ENCODE results near the gene KXD1.
"Not testable (repeated sequence)": the region's sequence is repeated elsewhere in the genome, so short reads cannot be mapped to it uniquely, and the experiment has no call there.

The KXD1 gene

DNA sequence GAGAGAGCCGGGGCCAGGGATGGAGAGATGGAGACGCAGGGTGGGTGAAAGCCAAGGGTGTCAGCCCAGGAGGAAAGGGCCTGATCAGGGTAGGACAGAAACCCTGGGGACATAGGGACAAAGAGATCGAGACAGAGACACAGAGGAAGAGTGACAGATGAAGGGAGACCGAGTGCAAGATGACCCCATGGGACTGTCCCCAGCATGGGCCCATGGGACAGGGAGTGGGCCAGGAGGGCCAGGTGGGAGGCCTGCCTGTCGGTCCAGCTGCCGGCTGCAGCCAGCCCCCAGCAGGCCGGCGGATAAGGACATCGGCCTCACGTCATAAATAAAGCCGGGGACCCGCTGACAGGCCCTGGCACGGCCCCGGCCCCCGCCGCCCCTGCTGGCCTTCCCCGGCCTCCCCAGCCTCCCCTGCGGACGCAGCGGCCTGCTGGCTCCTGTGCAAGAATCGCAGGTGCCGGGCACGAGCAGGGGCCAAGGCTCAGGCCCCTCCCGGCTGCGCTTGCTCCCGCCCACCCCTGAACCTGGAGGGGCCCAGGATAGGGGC, 37.2 kb downstream of the KXD1 start:
- DNase-seq (ENCODE audit: low read depth): no peak
- H3K4me3 ChIP-seq (ENCODE audit: low read depth, low read length): peak overlapping the region; percentile 14; the same call in 1 of the 2 replicates
- TF ChIP-seq, protein P1, sequence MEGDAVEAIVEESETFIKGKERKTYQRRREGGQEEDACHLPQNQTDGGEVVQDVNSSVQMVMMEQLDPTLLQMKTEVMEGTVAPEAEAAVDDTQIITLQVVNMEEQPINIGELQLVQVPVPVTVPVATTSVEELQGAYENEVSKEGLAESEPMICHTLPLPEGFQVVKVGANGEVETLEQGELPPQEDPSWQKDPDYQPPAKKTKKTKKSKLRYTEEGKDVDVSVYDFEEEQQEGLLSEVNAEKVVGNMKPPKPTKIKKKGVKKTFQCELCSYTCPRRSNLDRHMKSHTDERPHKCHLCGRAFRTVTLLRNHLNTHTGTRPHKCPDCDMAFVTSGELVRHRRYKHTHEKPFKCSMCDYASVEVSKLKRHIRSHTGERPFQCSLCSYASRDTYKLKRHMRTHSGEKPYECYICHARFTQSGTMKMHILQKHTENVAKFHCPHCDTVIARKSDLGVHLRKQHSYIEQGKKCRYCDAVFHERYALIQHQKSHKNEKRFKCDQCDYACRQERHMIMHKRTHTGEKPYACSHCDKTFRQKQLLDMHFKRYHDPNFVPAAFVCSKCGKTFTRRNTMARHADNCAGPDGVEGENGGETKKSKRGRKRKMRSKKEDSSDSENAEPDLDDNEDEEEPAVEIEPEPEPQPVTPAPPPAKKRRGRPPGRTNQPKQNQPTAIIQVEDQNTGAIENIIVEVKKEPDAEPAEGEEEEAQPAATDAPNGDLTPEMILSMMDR (IDR thresholded peaks at IDR 0.05; ENCODE audit: insufficient read depth, low read depth, low read length, missing control alignments): no peak

DNA sequence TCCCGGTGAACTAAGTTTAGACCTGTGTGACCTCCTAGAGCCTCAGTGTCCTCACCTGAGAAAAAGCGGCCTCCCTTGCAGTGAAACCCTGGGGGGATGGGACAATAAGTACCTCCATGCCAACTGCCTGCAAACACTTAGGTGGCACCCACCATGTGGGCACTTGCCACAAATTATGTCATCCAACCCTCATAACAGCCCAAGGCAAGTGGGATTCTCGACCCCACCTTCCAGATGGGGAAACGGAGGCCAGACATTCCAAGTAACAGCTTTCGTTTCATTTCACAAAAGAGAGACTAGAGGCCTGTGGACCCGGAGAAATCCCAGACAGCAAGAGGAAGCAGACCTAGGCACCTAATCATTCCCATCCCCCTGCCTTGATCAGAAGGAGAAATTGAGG, 37.8 kb downstream of the KXD1 start:
- DNase-seq (ENCODE audit: low read depth): no peak
- TF ChIP-seq, protein P1 (IDR thresholded peaks at IDR 0.05; ENCODE audit: insufficient read depth, low read depth, low read length, missing control alignments): no peak
- H3K4me3 ChIP-seq (ENCODE audit: low read depth, low read length): no peak overlapping the region

DNA sequence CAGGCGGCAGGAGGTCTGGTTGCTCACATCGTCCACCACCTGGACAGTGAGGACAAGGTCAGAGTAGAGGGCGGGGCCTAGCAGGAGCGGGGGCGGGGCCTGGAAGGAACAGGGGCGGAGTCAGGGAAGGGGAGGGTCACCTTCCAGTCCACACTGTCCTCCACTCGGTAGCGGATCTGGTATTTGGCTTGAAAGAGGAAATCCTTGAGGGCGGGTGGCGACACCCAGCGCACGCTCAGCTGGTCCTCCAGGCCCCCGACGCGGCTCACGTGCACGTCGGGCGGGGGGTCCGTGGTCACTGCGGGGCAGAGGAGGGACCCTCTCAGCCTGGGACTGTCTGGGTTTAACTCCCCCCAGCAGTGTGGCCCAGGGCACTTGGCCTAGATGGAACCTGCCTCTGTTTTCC, 39.1 kb downstream of the KXD1 start:
- TF ChIP-seq, protein P1 (IDR thresholded peaks at IDR 0.05; ENCODE audit: insufficient read depth, low read depth, low read length, missing control alignments): no peak
- no peak overlapping the region for H3K4me3 ChIP-seq (ENCODE audit: low read depth, low read length)
- peak; percentile 18 for DNase-seq (ENCODE audit: low read depth)

DNA sequence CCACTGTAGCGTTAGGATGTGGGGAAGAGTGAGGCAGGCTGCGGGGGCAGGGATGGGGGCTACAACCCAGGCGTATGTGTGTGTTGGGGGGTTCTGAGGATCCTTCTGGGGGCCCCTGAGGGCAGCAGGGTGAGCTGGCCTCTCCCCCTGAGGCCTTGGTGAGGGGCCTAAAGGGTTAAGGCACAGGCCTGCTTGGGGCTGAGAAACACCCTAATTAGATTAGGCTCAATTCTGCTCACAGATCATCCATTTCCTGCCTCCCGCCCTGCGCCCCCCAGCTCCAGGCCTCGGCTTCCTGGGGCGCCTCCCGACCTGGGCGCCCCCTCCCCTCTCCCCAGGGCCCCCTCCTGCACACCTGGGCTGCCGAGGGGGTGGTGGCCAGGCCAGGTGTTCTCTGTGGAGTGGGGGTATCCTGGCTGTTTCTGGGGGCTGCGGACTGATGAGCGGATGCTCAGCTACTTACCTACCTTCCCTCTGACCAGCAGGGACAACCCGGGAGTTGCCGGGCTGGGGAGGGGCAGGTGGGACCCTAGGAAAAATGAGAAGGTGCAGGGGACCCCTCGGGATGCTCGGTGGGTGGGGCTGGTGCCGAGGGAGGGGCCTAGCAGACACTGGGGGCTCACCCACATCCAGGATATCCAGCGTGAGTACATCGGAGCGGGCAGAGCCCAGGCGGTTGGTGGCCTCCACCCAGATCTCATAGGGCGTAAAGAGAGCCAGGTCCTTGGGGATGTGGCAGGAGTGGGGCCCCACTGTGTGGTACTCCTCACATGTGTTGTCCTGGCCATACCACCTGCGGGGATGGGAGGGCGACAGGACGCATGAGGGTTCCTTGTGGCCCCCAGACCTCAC, 40.4 kb downstream of the KXD1 start:
- DNase-seq (ENCODE audit: low read depth): no peak
- no peak overlapping the region for H3K4me3 ChIP-seq (ENCODE audit: low read depth, low read length)
- TF ChIP-seq, protein P1 (IDR thresholded peaks at IDR 0.05; ENCODE audit: insufficient read depth, low read depth, low read length, missing control alignments): no peak

DNA sequence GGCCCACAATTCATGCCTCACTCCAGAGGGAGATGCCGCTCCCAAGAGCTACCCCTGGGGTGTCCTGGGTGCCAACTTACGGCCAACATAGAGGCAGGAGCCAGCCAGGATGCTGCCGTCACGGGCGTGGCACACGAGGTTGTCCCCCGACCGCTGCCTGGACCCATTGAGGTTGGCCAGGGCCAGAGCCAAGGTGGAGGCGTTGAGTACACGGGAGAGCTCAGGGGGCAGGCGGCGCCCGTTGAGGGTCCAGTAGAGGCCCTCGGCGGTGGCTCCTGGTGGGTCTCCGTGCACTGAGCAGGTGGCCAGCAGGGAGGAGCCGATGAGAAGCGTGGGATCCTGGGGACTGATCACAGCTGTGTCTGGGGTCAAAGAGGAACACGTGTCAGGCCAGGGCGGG, 41.8 kb downstream of the KXD1 start:
- no peak for DNase-seq (ENCODE audit: low read depth)
- no peak overlapping the region for H3K4me3 ChIP-seq (ENCODE audit: low read depth, low read length)
- TF ChIP-seq, protein P1 (IDR thresholded peaks at IDR 0.05; ENCODE audit: insufficient read depth, low read depth, low read length, missing control alignments): no peak

DNA sequence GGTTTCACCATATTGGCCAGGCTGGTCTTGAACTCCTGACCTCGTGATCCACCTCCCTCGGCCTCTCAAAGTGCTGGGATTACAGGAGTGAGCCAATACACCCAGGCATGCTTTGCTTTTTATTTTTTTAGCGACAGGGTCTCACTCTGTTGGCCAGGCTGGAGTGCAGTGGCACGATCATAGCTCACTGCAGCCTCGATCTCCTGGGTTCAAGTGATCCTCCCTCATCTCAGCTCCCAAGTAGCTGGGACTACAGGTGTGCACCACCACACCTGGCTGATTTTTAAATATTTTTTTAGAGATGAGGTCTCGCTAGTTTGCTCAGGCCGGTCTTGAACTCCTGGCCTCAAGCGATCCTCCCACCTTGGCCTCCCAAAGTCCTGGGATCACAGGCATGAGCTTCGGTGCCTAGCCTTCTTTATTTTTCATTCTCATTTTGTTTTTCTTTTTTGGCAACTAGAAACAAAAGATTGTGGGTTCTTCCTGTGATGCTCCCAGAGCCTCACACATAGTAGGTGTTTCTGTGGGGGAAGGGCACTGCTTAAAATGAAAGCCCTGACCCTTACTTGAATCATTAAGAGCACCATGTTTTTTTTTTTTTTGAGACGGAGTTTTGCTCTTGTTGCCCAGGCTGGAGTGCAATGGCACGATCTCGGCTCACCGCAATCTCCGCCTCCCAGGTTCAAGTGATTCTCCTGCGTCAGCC, 43.2 kb downstream of the KXD1 start:
- H3K4me3 ChIP-seq (ENCODE audit: low read depth, low read length); DNase-seq (ENCODE audit: low read depth): not testable (repeated sequence)

DNA sequence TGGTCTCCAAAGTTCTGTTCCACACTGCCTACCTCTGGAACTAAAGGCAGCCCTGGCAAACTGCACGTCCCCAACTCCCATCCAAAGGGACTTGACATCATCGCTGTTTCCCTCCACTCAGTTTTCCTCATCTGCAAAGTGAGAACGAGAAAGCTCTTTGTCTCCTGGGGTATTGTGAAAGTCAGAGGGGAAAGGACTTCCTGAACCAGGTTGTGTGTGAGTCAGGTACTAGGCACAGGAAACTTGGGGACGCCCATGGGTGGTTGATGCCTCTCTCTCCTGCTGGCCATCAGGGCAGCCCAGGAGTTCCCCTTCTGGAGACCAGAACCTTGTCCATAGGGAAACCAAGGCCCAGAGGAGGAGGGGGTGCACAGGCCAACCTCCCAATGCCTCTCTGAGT, 44.2 kb downstream of the KXD1 start:
- no peak overlapping the region for H3K4me3 ChIP-seq (ENCODE audit: low read depth, low read length)
- DNase-seq (ENCODE audit: low read depth): no peak
- TF ChIP-seq, protein P1 (IDR thresholded peaks at IDR 0.05; ENCODE audit: insufficient read depth, low read depth, low read length, missing control alignments): no peak

Measured in GM12865 (cell line).